Thoracic aorta (tissue), 2 donors: Measurements from ENCODE around the gene CCDC89. TPM values are rescaled to one million over a fixed set of nuclear protein-coding genes. Genes with fewer than 3 reads are reported as not detected.
"Not testable (repeated sequence)": the region's sequence is repeated elsewhere in the genome, so short reads cannot be mapped to it uniquely, and the experiment has no call there.

Experiments
- ATAC-seq: fragments of 150-250 bp; one replicate; pipeline ENCODE4 v1.8.0; 2017; ENCODE audit warnings: low read depth; ENCODE audit not compliant: insufficient number of reproducible peaks, low FRiP score
- DNase-seq: peaks from one replicate; pipeline ENCODE4 v3.0.0-alpha.2; 2020; ENCODE audit warnings: low spot score
- H3K27ac ChIP-seq, 2 donors: fragments of 200-600 bp; sonication (generic); 1 replicate in 1 of 2; 2 replicates in 1 of 2; pipeline ENCODE4 v1.5.1; 2016; ENCODE audit warnings: mild to moderate bottlenecking in 2 of 2, moderate library complexity in 2 of 2
- H3K27me3 ChIP-seq: fragments of 200-600 bp; sonication (generic); replicated peaks from 2 replicates; pipeline ENCODE4 v1.6.0; 2016; ENCODE audit warnings: mild to moderate bottlenecking; ENCODE audit not compliant: insufficient read depth
- H3K36me3 ChIP-seq: fragments of 200-600 bp; sonication (generic); one replicate; pipeline ENCODE4 v1.5.1; 2016
- H3K4me1 ChIP-seq, 2 donors: fragments of 200-600 bp; sonication (generic); 1 replicate in 1 of 2; 2 replicates in 1 of 2; pipeline versions ENCODE4 v1.5.1 to v1.6.0; 2016; ENCODE audit warnings: low read depth in 2 of 2, mild to moderate bottlenecking in 1 of 2; ENCODE audit not compliant: control insufficient read depth in 1 of 2
- H3K4me3 ChIP-seq: fragments of 200-600 bp; sonication (generic); 2 replicates; pipeline ENCODE4 v1.5.1; 2016; ENCODE audit warnings: mild to moderate bottlenecking
- H3K9me3 ChIP-seq: fragments of 200-600 bp; sonication (generic); 2 replicates; pipeline ENCODE4 v1.5.1; 2016
- CTCF ChIP-seq: fragments of 200-600 bp; sonication (generic); IDR thresholded peaks from one replicate; pipeline ENCODE4 v1.5.1; 2019; ENCODE audit warnings: antibody characterized with exemption
- total RNA-seq, 2 donors: library from RNA; depleted of rRNA; stranded (reverse); fragments of >200 nt; gene quantifications; one replicate each; pipeline versions ENCODE4 v1.1.0 to v1.2.3, GENCODE V29; 2016

The CCDC89 gene
- total RNA-seq, 2 donors from 2014 or later: 0.81 to 2.3 TPM

GRCh38 chr11:85672105-85672902 is 13.7 kb downstream of the CCDC89 start:
- no peaks in the 10 kb centered on the region for H3K27me3 ChIP-seq
- no peak overlapping the region for H3K27ac ChIP-seq
- no peak overlapping the region for H3K4me3 ChIP-seq
- no peaks in the 10 kb centered on the region for H3K36me3 ChIP-seq
- no peak for TF ChIP-seq CTCF
- H3K4me1 ChIP-seq: no peaks in the 10 kb centered on the region
- ATAC-seq: no peak
- H3K9me3 ChIP-seq: no peaks in the 10 kb centered on the region
- DNase-seq: no peak

GRCh38 chr11:85670949-85671663 is 14.9 kb downstream of the CCDC89 start:
- not testable (repeated sequence) for DNase-seq, H3K27me3 ChIP-seq, H3K36me3 ChIP-seq, H3K9me3 ChIP-seq, H3K27ac ChIP-seq, ATAC-seq, H3K4me1 ChIP-seq, H3K4me3 ChIP-seq

GRCh38 chr11:85668157-85668556 is 17.8 kb downstream of the CCDC89 start:
- TF ChIP-seq CTCF: no peak
- no peaks in the 10 kb centered on the region for H3K27me3 ChIP-seq
- H3K27ac ChIP-seq: no peak overlapping the region

GRCh38 chr11:85666687-85667086 is 19.3 kb downstream of the CCDC89 start:
- Histone ChIP-seq H3K27me3 (no peaks in the 10 kb centered on the region), H3K27ac (no peak overlapping the region), H3K4me3 (no peak overlapping the region), H3K36me3 (no peaks in the 10 kb centered on the region), H3K9me3 (no peaks in the 10 kb centered on the region), H3K4me1 (peaks cover 12 to 13% of the 10 kb centered on the region in 2 donors)
- DNase-seq (no peak), ATAC-seq (no peak)
- no peak for TF ChIP-seq CTCF

More at GRCh38 chr11:85668157-85668556, 17.8 kb downstream of the CCDC89 start:
- Histone ChIP-seq H3K4me1 (peaks cover under 1 to 2% of the 10 kb centered on the region in 2 donors), H3K9me3 (no peaks in the 10 kb centered on the region), H3K36me3 (no peaks in the 10 kb centered on the region), H3K4me3 (no peak overlapping the region)
- DNase-seq (no peak), ATAC-seq (no peak)

- ATAC-seq (no peak), DNase-seq (no peak)
- no peaks in the 10 kb centered on the region for H3K27me3 ChIP-seq
- H3K9me3 ChIP-seq: no peaks in the 10 kb centered on the region
- H3K27ac ChIP-seq: peak overlapping the region in 1 of 2 donors; percentile 94
- TF ChIP-seq CTCF: no peak
- peaks cover 21 to 22% of the 10 kb centered on the region in 2 donors for H3K4me1 ChIP-seq
- H3K4me3 ChIP-seq: peak overlapping the region; percentile 89
- H3K36me3 ChIP-seq: no peaks in the 10 kb centered on the region
These were observed 20.3 kb downstream of the CCDC89 start for GRCh38 chr11:85665733-85666132.
